Osteoblast (primary cell): ENCODE data around the gene CCDC85C. TPM values are rescaled to one million over a fixed set of nuclear protein-coding genes. Genes with fewer than 3 reads are reported as not detected.

Source experiments
- DNase-seq: peaks from one replicate; pipeline ENCODE4 v3.0.0; 2011; ENCODE audit warnings: low spot score, mixed read lengths; ENCODE audit not compliant: insufficient read length; ENCODE audit errors: missing footprints
- H2AFZ ChIP-seq: 2 replicates; pipeline ENCODE4 v1.6.0; 2011; ENCODE audit warnings: mild to moderate bottlenecking, low read length
- H3K27ac ChIP-seq: 2 replicates; pipeline ENCODE4 v1.5.1; 2011; ENCODE audit warnings: mild to moderate bottlenecking, low read depth, low read length, moderate library complexity
- H3K27me3 ChIP-seq: 2 replicates; pipeline ENCODE4 v1.6.0; 2012; ENCODE audit warnings: mild to moderate bottlenecking, control low read depth, inconsistent platforms, low read length, moderate library complexity; ENCODE audit not compliant: insufficient read depth
- H3K36me3 ChIP-seq: 2 replicates; pipeline ENCODE4 v1.5.1; 2011; ENCODE audit warnings: mild to moderate bottlenecking, low read length, control low read depth, moderate library complexity; ENCODE audit not compliant: insufficient read depth
- H3K4me1 ChIP-seq: 2 replicates; pipeline ENCODE4 v1.5.1; 2011; ENCODE audit warnings: mild to moderate bottlenecking, low read length, control low read depth, moderate library complexity; ENCODE audit not compliant: insufficient read depth
- H3K4me2 ChIP-seq: 2 replicates; pipeline ENCODE4 v1.6.0; 2011; ENCODE audit warnings: mild to moderate bottlenecking, low read length; ENCODE audit not compliant: insufficient read depth
- H3K4me3 ChIP-seq: fragments of 200-600 bp; sonication (generic); 3 replicates; pipeline ENCODE4 v1.5.1; 2012; ENCODE audit warnings: mild to moderate bottlenecking, low read length, inconsistent platforms; ENCODE audit not compliant: insufficient read depth
- H3K79me2 ChIP-seq: 2 replicates; pipeline ENCODE4 v1.6.0; 2012; ENCODE audit warnings: mild to moderate bottlenecking, low read length, control low read depth, inconsistent platforms; ENCODE audit not compliant: insufficient read depth
- H3K9me3 ChIP-seq: 2 replicates; pipeline ENCODE4 v1.5.1; 2011; ENCODE audit warnings: low read depth, low read length, control low read depth
- H4K20me1 ChIP-seq: 2 replicates; pipeline ENCODE4 v1.6.0; 2012; ENCODE audit warnings: mild to moderate bottlenecking, low read length, control low read depth; ENCODE audit not compliant: insufficient read depth
- CTCF ChIP-seq: IDR thresholded peaks from 2 replicates; pipeline ENCODE4 v1.5.1; 2011; ENCODE audit warnings: mild to moderate bottlenecking, low read depth, low read length, moderate library complexity; ENCODE audit errors: extremely low read depth
- total RNA-seq: library from RNA; depleted of rRNA; stranded (reverse); fragments of >200 nt; gene quantifications from 2 replicates; pipeline ENCODE4 v1.2.3, GENCODE V29; 2012

The CCDC85C gene
- total RNA-seq, 1 donor: 3.6 TPM

- TF ChIP-seq CTCF: no peak
- Histone ChIP-seq H4K20me1 (peaks cover 4% of the 10 kb centered on the region), H2AFZ (no peak overlapping the region), H3K27me3 (no peaks in the 10 kb centered on the region), H3K9me3 (no peaks in the 10 kb centered on the region), H3K4me2 (no peak overlapping the region), H3K36me3 (no peaks in the 10 kb centered on the region), H3K27ac (no peak overlapping the region), H3K4me3 (no peak overlapping the region), H3K4me1 (peaks cover 12% of the 10 kb centered on the region), H3K79me2 (no peaks in the 10 kb centered on the region)
- DNase-seq: peak; percentile 78
Measured at GRCh38 chr14:99609245-99610170, 5.5 kb upstream of the CCDC85C start.

- Histone ChIP-seq H3K9me3 (no peaks in the 10 kb centered on the region), H4K20me1 (peaks cover 4% of the 10 kb centered on the region), H3K27ac (no peak overlapping the region), H3K79me2 (peaks cover under 1% of the 10 kb centered on the region), H3K36me3 (no peaks in the 10 kb centered on the region), H3K4me1 (peaks cover 12% of the 10 kb centered on the region), H3K4me2 (no peak overlapping the region), H2AFZ (no peak overlapping the region), H3K4me3 (no peak overlapping the region), H3K27me3 (no peaks in the 10 kb centered on the region)
- TF ChIP-seq CTCF: no peak
- peak; percentile 17 for DNase-seq
Measured at GRCh38 chr14:99608591-99608990, 4.6 kb upstream of the CCDC85C start.

- H3K36me3 ChIP-seq: no peaks in the 10 kb centered on the region
- H3K4me1 ChIP-seq: peaks cover 18% of the 10 kb centered on the region
- H3K27ac ChIP-seq: no peak overlapping the region
- TF ChIP-seq CTCF: no peak
- no peak overlapping the region for H3K4me3 ChIP-seq
- H3K4me2 ChIP-seq: no peak overlapping the region
- peaks cover 15% of the 10 kb centered on the region for H3K79me2 ChIP-seq
- no peak overlapping the region for H2AFZ ChIP-seq
- no peak for DNase-seq
- H3K27me3 ChIP-seq: no peaks in the 10 kb centered on the region
- no peaks in the 10 kb centered on the region for H3K9me3 ChIP-seq
- peaks cover 4% of the 10 kb centered on the region for H4K20me1 ChIP-seq
Measured at GRCh38 chr14:99606359-99606758, 2.4 kb upstream of the CCDC85C start.

GRCh38 chr14:99605299-99605961, 1.4 kb upstream of the CCDC85C start:
- H3K27me3 ChIP-seq: no peaks in the 10 kb centered on the region
- TF ChIP-seq CTCF: no peak
- peak overlapping the region; percentile 88 for H2AFZ ChIP-seq
- H3K9me3 ChIP-seq: no peaks in the 10 kb centered on the region
- peaks cover 6% of the 10 kb centered on the region for H4K20me1 ChIP-seq
- peaks cover 21% of the 10 kb centered on the region for H3K4me1 ChIP-seq
- peak overlapping the region; percentile 84 for H3K4me3 ChIP-seq
- peaks cover 24% of the 10 kb centered on the region for H3K79me2 ChIP-seq
- no peak overlapping the region for H3K27ac ChIP-seq
- peak; percentile 97 for DNase-seq
- peak overlapping the region; percentile 85 for H3K4me2 ChIP-seq
- no peaks in the 10 kb centered on the region for H3K36me3 ChIP-seq
